HEK293 (cell line): Measurements from ENCODE around the gene TEDC2.

Source experiments
- CTCF ChIA-PET: fragments of 350-600 bp; formaldehyde crosslinking; extraction: SDS; loops from one replicate; lab custom pipeline; 2021; ENCODE audit warnings: antibody characterized with exemption; lab: Yijun Ruan, JAX
- POLR2A ChIA-PET: fragments of 300-600 bp; formaldehyde crosslinking; extraction: SDS; loops from one replicate; lab custom pipeline; 2020; ENCODE audit warnings: antibody characterized with exemption, inconsistent platforms; lab: Yijun Ruan, JAX
- H3K27ac ChIP-seq: fragments of 200-500 bp; sonication (Bioruptor generic); 2 replicates; pipeline ENCODE4 v1.5.1; 2014; ENCODE audit warnings: low read depth, low read length, control low read depth, inconsistent platforms; ENCODE audit errors: extremely low read depth
- H3K36me3 ChIP-seq, 2 experiments: fragments of 200-500 bp in 1 of 2; sonication (Bioruptor generic) in 1 of 2; 1 replicate in 1 of 2; 2 replicates in 1 of 2; pipeline ENCODE4 v1.5.1; 2014 to 2017; ENCODE audit warnings: inconsistent platforms in 2 of 2, low read length in 2 of 2; ENCODE audit not compliant: control insufficient read depth in 2 of 2, insufficient read depth in 1 of 2
- H3K4me1 ChIP-seq: fragments of 200-500 bp; sonication (Bioruptor generic); 2 replicates; pipeline ENCODE4 v1.5.1; 2014; ENCODE audit warnings: mild to moderate bottlenecking, low read length, inconsistent platforms; ENCODE audit not compliant: control insufficient read depth, insufficient read depth
- H3K4me3 ChIP-seq: 2 replicates; pipeline ENCODE4 v1.5.1; 2011; ENCODE audit warnings: low read depth, mild to moderate bottlenecking, control low read depth, low read length, moderate library complexity
- H3K9me3 ChIP-seq: fragments of 200-500 bp; sonication (Bioruptor generic); 2 replicates; pipeline ENCODE4 v1.5.1; 2014; ENCODE audit warnings: low read depth, low read length, inconsistent platforms; ENCODE audit not compliant: control insufficient read depth, insufficient read depth
- CTCF ChIP-seq: fragments of 450-650 bp; formaldehyde crosslinking; IDR thresholded peaks from 2 replicates; pipeline ENCODE4 v1.5.1; 2016; ENCODE audit warnings: missing biosample characterization, missing genetic modification characterization
- GLIS2 ChIP-seq: fragments of 450-650 bp; formaldehyde crosslinking; IDR thresholded peaks from 2 replicates; pipeline ENCODE4 v1.5.1; 2016; ENCODE audit warnings: missing biosample characterization, missing genetic modification characterization
- KLF1 ChIP-seq: fragments of 450-650 bp; formaldehyde crosslinking; IDR thresholded peaks from 2 replicates; pipeline ENCODE4 v1.5.1; 2016; ENCODE audit warnings: missing biosample characterization, missing genetic modification characterization
- KLF9 ChIP-seq: fragments of 450-650 bp; formaldehyde crosslinking; IDR thresholded peaks from 2 replicates; pipeline ENCODE4 v1.5.1; 2016; ENCODE audit warnings: missing biosample characterization, missing genetic modification characterization, low read depth
- MYNN ChIP-seq: fragments of 450-650 bp; formaldehyde crosslinking; IDR thresholded peaks from 2 replicates; pipeline ENCODE4 v1.5.1; 2016; ENCODE audit warnings: missing biosample characterization, missing genetic modification characterization, borderline replicate concordance
- PATZ1 ChIP-seq: fragments of 450-650 bp; formaldehyde crosslinking; IDR thresholded peaks from 2 replicates; pipeline ENCODE4 v1.5.1; 2016; ENCODE audit warnings: missing biosample characterization, missing genetic modification characterization
- ZNF24 ChIP-seq: fragments of 450-650 bp; formaldehyde crosslinking; IDR thresholded peaks from 2 replicates; pipeline ENCODE4 v1.5.1; 2016; ENCODE audit warnings: missing biosample characterization, missing genetic modification characterization
- ZNF311 ChIP-seq: fragments of 450-650 bp; formaldehyde crosslinking; IDR thresholded peaks from 2 replicates; pipeline ENCODE4 v1.5.1; 2017; ENCODE audit warnings: missing biosample characterization, missing genetic modification characterization, borderline replicate concordance
- ZNF354C ChIP-seq: fragments of 450-650 bp; formaldehyde crosslinking; IDR thresholded peaks from 2 replicates; pipeline ENCODE4 v1.5.1; 2016; ENCODE audit warnings: missing biosample characterization, missing genetic modification characterization, low read depth, borderline replicate concordance
- ZNF501 ChIP-seq: fragments of 450-650 bp; formaldehyde crosslinking; IDR thresholded peaks from 2 replicates; pipeline ENCODE4 v1.5.1; 2016; ENCODE audit warnings: missing biosample characterization, missing genetic modification characterization
- ZNF610 ChIP-seq: fragments of 450-650 bp; formaldehyde crosslinking; IDR thresholded peaks from 2 replicates; pipeline ENCODE4 v1.5.1; 2016; ENCODE audit warnings: missing biosample characterization, missing genetic modification characterization, borderline replicate concordance
- ZNF645 ChIP-seq: fragments of 450-650 bp; formaldehyde crosslinking; IDR thresholded peaks from 2 replicates; pipeline ENCODE4; 2016; ENCODE audit warnings: missing biosample characterization, missing genetic modification characterization
- ZNF692 ChIP-seq: fragments of 450-650 bp; formaldehyde crosslinking; IDR thresholded peaks from 2 replicates; pipeline ENCODE4 v1.5.1; 2016; ENCODE audit warnings: missing biosample characterization, missing genetic modification characterization
- ZNF843 ChIP-seq: fragments of 450-650 bp; formaldehyde crosslinking; IDR thresholded peaks from 2 replicates; pipeline ENCODE4 v1.5.1; 2016; ENCODE audit warnings: missing biosample characterization, missing genetic modification characterization
- ZSCAN16 ChIP-seq: fragments of 450-650 bp; formaldehyde crosslinking; IDR thresholded peaks from 2 replicates; pipeline ENCODE4 v1.5.1; 2016; ENCODE audit warnings: missing biosample characterization, missing genetic modification characterization
- TF ChIP-seq, protein P1 (sequence below): fragments of 450-650 bp; IDR thresholded peaks from 2 replicates; pipeline ENCODE4 v1.5.1; 2018; ENCODE audit warnings: missing biosample characterization, missing genetic modification characterization
- TF ChIP-seq, protein P2 (sequence below): fragments of 450-650 bp; formaldehyde crosslinking; IDR thresholded peaks from 2 replicates; pipeline ENCODE4 v1.5.1; 2016; ENCODE audit warnings: missing biosample characterization, missing genetic modification characterization
- TF ChIP-seq, protein P3 (sequence below): fragments of 450-650 bp; formaldehyde crosslinking; IDR thresholded peaks from 2 replicates; pipeline ENCODE4 v1.5.1; 2016; ENCODE audit warnings: missing biosample characterization, missing genetic modification characterization

TEDC2 gene

DNA sequence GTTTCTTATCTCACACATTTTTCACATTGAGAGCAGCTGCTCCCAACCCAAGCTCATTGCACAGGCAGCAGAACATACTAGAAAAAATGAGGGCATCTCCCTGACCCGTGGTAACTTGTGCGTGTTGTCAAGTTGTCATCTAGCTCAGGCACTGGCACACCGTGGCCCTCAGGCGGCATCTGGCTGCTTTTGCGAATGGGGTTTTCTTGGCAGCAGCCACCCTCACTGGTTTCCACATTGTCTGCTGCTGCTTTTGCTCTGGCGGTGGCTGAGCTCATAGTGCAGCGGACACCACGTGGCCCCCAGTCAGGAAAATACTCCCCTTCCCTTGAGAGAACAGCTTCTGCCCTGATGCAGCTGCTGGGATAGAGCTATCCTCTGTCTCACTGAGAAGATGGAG, 9.4 kb upstream of the TEDC2 start:
- ChIA-PET POLR2A (interaction anchor here (0.7 to 2.9 kb wide), 4 partner anchors 9 to 41 kb away, joined by 3 to 16 read pairs (median 5); partner anchors contain the start of genes NTN3, TBC1D24 and TEDC2), CTCF (no interaction called here)
- H3K36me3 ChIP-seq = peaks cover 10 to 89% of the 10 kb centered on the region in 2 experiments; a peak in 2 of 3 replicates
- H3K27ac ChIP-seq = no peak overlapping the region
- H3K9me3 ChIP-seq = no peaks in the 10 kb centered on the region
- H3K4me1 ChIP-seq = no peaks in the 10 kb centered on the region
- no peak overlapping the region for H3K4me3 ChIP-seq
- TF ChIP-seq, protein P1, sequence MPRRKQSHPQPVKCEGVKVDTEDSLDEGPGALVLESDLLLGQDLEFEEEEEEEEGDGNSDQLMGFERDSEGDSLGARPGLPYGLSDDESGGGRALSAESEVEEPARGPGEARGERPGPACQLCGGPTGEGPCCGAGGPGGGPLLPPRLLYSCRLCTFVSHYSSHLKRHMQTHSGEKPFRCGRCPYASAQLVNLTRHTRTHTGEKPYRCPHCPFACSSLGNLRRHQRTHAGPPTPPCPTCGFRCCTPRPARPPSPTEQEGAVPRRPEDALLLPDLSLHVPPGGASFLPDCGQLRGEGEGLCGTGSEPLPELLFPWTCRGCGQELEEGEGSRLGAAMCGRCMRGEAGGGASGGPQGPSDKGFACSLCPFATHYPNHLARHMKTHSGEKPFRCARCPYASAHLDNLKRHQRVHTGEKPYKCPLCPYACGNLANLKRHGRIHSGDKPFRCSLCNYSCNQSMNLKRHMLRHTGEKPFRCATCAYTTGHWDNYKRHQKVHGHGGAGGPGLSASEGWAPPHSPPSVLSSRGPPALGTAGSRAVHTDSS (tag by site-specific recombination) = no peak
- TF ChIP-seq ZSCAN16 (tag by site-specific recombination) (no peak), PATZ1 (no peak), KLF1 (tag by site-specific recombination) (no peak), ZNF843 (tag by site-specific recombination) (no peak), ZNF610 (no peak), MYNN (tag by site-specific recombination) (no peak), ZNF645 (tag by site-specific recombination) (no peak), GLIS2 (no peak), ZNF311 (tag by site-specific recombination) (no peak), ZNF354C (tag by site-specific recombination) (no peak), ZNF501 (tag by site-specific recombination) (no peak), KLF9 (tag by site-specific recombination) (no peak), ZNF24 (tag by site-specific recombination) (no peak), CTCF (tag by site-specific recombination) (no peak), ZNF692 (tag by site-specific recombination) (no peak)
- TF ChIP-seq, protein P2, sequence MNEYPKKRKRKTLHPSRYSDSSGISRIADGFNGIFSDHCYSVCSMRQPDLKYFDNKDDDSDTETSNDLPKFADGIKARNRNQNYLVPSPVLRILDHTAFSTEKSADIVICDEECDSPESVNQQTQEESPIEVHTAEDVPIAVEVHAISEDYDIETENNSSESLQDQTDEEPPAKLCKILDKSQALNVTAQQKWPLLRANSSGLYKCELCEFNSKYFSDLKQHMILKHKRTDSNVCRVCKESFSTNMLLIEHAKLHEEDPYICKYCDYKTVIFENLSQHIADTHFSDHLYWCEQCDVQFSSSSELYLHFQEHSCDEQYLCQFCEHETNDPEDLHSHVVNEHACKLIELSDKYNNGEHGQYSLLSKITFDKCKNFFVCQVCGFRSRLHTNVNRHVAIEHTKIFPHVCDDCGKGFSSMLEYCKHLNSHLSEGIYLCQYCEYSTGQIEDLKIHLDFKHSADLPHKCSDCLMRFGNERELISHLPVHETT (tag by site-specific recombination) = no peak
- TF ChIP-seq, protein P3, sequence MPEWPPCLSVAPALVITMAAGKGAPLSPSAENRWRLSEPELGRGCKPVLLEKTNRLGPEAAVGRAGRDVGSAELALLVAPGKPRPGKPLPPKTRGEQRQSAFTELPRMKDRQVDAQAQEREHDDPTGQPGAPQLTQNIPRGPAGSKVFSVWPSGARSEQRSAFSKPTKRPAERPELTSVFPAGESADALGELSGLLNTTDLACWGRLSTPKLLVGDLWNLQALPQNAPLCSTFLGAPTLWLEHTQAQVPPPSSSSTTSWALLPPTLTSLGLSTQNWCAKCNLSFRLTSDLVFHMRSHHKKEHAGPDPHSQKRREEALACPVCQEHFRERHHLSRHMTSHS = no peak
